Thoracic aorta (tissue), 2 donors: ENCODE measurements around the gene PCDHA1. TPM values are rescaled to one million over a fixed set of nuclear protein-coding genes. Genes with fewer than 3 reads are reported as not detected.
A peak's percentile ranks its signal among the peaks of the same experiment; 100 is the strongest.

ENCODE experiments used
- ATAC-seq: fragments of 150-250 bp; one replicate; pipeline ENCODE4 v1.8.0; 2017; ENCODE audit warnings: low read depth; ENCODE audit not compliant: insufficient number of reproducible peaks, low FRiP score
- DNase-seq: peaks from one replicate; pipeline ENCODE4 v3.0.0-alpha.2; 2020; ENCODE audit warnings: low spot score
- H3K27ac ChIP-seq, 2 donors: fragments of 200-600 bp; sonication (generic); 1 replicate in 1 of 2; 2 replicates in 1 of 2; pipeline ENCODE4 v1.5.1; 2016; ENCODE audit warnings: mild to moderate bottlenecking in 2 of 2, moderate library complexity in 2 of 2
- H3K27me3 ChIP-seq: fragments of 200-600 bp; sonication (generic); replicated peaks from 2 replicates; pipeline ENCODE4 v1.6.0; 2016; ENCODE audit warnings: mild to moderate bottlenecking; ENCODE audit not compliant: insufficient read depth
- H3K36me3 ChIP-seq: fragments of 200-600 bp; sonication (generic); one replicate; pipeline ENCODE4 v1.5.1; 2016
- H3K4me1 ChIP-seq, 2 donors: fragments of 200-600 bp; sonication (generic); 1 replicate in 1 of 2; 2 replicates in 1 of 2; pipeline versions ENCODE4 v1.5.1 to v1.6.0; 2016; ENCODE audit warnings: low read depth in 2 of 2, mild to moderate bottlenecking in 1 of 2; ENCODE audit not compliant: control insufficient read depth in 1 of 2
- H3K4me3 ChIP-seq: fragments of 200-600 bp; sonication (generic); 2 replicates; pipeline ENCODE4 v1.5.1; 2016; ENCODE audit warnings: mild to moderate bottlenecking
- H3K9me3 ChIP-seq: fragments of 200-600 bp; sonication (generic); 2 replicates; pipeline ENCODE4 v1.5.1; 2016
- total RNA-seq, 2 donors: library from RNA; depleted of rRNA; stranded (reverse); fragments of >200 nt; gene quantifications; one replicate each; pipeline versions ENCODE4 v1.1.0 to v1.2.3, GENCODE V29; 2016
- TF ChIP-seq, protein P1 (sequence below): fragments of 200-600 bp; sonication (generic); IDR thresholded peaks from one replicate; pipeline ENCODE4 v1.5.1; 2019; ENCODE audit warnings: antibody characterized with exemption

Gene PCDHA1
- total RNA-seq, 2 donors from 2014 or later: not detected

DNA sequence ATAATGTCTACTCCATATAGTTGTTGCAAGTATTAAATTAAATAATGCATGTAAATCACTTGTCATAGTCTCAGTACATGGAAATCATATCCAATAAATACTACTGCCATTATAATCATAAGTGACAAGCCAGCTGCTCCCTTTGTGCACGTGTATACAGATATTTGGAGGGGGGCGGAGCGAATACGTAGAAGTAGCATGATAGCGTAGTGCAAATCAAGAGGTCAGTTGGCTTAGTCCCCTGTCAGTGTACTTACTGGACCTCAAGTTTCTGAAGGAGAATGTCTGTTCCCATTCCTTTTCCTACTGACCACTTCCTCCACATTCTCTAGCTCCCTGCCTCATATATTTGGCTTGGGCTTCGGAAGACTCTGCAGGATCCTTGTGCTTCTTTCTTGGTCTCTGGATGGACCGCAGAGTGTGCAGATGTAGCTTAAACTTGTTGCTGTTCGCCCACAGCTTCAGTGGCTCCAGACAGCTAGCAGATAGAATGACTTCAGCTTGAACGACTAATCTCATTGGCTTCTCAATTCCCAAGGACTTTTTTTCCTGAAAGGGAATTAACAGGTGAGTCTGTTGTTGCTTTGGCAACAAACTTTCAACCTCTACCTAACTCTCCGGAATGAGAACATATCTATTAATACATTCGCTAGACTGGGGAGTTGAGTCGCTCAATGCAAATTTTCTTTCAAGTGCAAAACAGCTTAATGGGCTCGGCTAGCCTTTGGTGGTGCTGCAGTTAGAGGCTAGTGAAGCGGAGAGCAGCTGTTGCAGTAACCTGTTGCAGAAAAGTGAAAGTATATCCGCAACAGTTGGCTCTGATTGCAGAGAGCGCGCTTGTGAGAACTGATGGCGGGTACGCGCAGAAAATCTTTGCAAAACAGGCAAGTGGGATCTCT, 264.9 kb downstream of the PCDHA1 start, which contains the start of gene PCDHB1:
Gene PCDHB1, plus strand, starts transcription at position 753 of the 899 bp plus-strand sequence. Its CDS starts 97 bp downstream, at position 850.
- Histone ChIP-seq H3K4me3 (peak within 1 kb of the TSS; percentile 68), H3K27me3 (no peaks in the 10 kb centered on the region), H3K4me1 (no peaks in the 10 kb centered on the region), H3K27ac (no peak within 1 kb of the TSS), H3K36me3 (no peaks in the 10 kb centered on the region), H3K9me3 (no peaks in the 10 kb centered on the region)
- TF ChIP-seq, protein P1, sequence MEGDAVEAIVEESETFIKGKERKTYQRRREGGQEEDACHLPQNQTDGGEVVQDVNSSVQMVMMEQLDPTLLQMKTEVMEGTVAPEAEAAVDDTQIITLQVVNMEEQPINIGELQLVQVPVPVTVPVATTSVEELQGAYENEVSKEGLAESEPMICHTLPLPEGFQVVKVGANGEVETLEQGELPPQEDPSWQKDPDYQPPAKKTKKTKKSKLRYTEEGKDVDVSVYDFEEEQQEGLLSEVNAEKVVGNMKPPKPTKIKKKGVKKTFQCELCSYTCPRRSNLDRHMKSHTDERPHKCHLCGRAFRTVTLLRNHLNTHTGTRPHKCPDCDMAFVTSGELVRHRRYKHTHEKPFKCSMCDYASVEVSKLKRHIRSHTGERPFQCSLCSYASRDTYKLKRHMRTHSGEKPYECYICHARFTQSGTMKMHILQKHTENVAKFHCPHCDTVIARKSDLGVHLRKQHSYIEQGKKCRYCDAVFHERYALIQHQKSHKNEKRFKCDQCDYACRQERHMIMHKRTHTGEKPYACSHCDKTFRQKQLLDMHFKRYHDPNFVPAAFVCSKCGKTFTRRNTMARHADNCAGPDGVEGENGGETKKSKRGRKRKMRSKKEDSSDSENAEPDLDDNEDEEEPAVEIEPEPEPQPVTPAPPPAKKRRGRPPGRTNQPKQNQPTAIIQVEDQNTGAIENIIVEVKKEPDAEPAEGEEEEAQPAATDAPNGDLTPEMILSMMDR: no peak
- DNase-seq (no peak), ATAC-seq (no peak)

DNA sequence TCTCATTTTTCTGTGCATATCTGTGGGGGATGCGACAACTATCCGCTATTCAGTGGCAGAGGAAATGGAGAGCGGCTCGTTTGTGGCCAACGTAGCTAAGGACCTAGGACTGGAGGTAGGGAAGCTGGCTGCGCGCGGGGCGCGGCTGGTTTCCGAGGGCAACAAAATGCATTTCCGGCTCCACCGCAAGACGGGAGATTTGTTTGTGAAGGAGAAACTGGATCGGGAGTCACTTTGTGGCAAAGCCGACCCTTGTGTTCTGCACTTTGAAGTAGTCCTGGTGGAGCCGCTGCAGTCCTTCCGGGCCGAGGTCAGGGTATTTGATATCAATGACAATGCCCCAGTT, 265.6 kb downstream of the PCDHA1 start:
- Histone ChIP-seq H3K9me3 (no peaks in the 10 kb centered on the region), H3K27me3 (no peaks in the 10 kb centered on the region), H3K4me1 (no peaks in the 10 kb centered on the region), H3K36me3 (no peaks in the 10 kb centered on the region), H3K27ac (no peak overlapping the region), H3K4me3 (peak overlapping the region; percentile 68)
- TF ChIP-seq, protein P1: no peak
- no peak for ATAC-seq
- no peak for DNase-seq

Other genes starting within 250 kb of the PCDHA1 start
- gene EIF4EBP3, start 238.5 kb upstream of the PCDHA1 start, total RNA-seq: 1 to 10 TPM in 1 of 2 donors, not detected in 1; 6.0 TPM
- gene SRA1, start 228.7 kb upstream of the PCDHA1 start, total RNA-seq: 10 to 100 TPM; 29.6 to 34.3 TPM
- gene APBB3, start 221.5 kb upstream of the PCDHA1 start, total RNA-seq: 10 to 100 TPM; 31.3 to 34.9 TPM
- 10 to 100 TPM; 21.7 to 40.2 TPM for gene SLC35A4, start 221.3 kb upstream of the PCDHA1 start, total RNA-seq
- gene CD14, start 153.0 kb upstream of the PCDHA1 start, total RNA-seq: 100 to 1,000 TPM in 1 of 2 donors, 10 to 100 TPM in 1; 96.6 to 235 TPM
- 10 to 100 TPM; 11.4 to 13.5 TPM for gene TMCO6, start 146.7 kb upstream of the PCDHA1 start, total RNA-seq
- 10 to 100 TPM; 19.9 to 26.4 TPM for gene NDUFA2, start 138.5 kb upstream of the PCDHA1 start, total RNA-seq
- gene IK, start 138.3 kb upstream of the PCDHA1 start, total RNA-seq: 100 to 1,000 TPM in 1 of 2 donors, 10 to 100 TPM in 1; 95.3 to 108 TPM
- 10 to 100 TPM; 24.6 to 26.1 TPM for gene WDR55, start 121.2 kb upstream of the PCDHA1 start, total RNA-seq
- 1 to 10 TPM in 1 of 2 donors, under 1 TPM in 1; 0.54 to 1.8 TPM for gene DND1, start 112.6 kb upstream of the PCDHA1 start, total RNA-seq
- gene HARS1, start 94.8 kb upstream of the PCDHA1 start, total RNA-seq: 10 to 100 TPM; 46.4 to 68.2 TPM
- gene HARS2, start 94.7 kb upstream of the PCDHA1 start, total RNA-seq: 10 to 100 TPM; 26.0 to 69.0 TPM
- 10 to 100 TPM; 32.0 to 50.4 TPM for gene ZMAT2, start 85.7 kb upstream of the PCDHA1 start, total RNA-seq
- under 1 TPM in 1 of 2 donors, not detected in 1; 0.85 TPM for gene PCDHA2, start 8.7 kb downstream of the PCDHA1 start, total RNA-seq
- gene PCDHA3, start 14.9 kb downstream of the PCDHA1 start, total RNA-seq: 1 to 10 TPM in 1 of 2 donors, under 1 TPM in 1; 0.68 to 2.0 TPM
- gene PCDHA4, start 20.9 kb downstream of the PCDHA1 start, total RNA-seq: under 1 TPM; 0.78 to 0.81 TPM
- under 1 TPM; 0.14 to 0.85 TPM for gene PCDHA5, start 35.5 kb downstream of the PCDHA1 start, total RNA-seq
- gene PCDHA6, start 41.8 kb downstream of the PCDHA1 start, total RNA-seq: 1 to 10 TPM in 1 of 2 donors, under 1 TPM in 1; 0.14 to 5.2 TPM
- gene PCDHA7, start 48.1 kb downstream of the PCDHA1 start, total RNA-seq: under 1 TPM; 0.42 to 0.54 TPM
- under 1 TPM in 1 of 2 donors, not detected in 1; 0.14 TPM for gene PCDHA8, start 55.0 kb downstream of the PCDHA1 start, total RNA-seq
- 1 to 10 TPM in 1 of 2 donors, under 1 TPM in 1; 0.35 to 1.1 TPM for gene PCDHA9, start 62.2 kb downstream of the PCDHA1 start, total RNA-seq
- under 1 TPM; 0.28 to 0.41 TPM for gene PCDHA10, start 69.8 kb downstream of the PCDHA1 start, total RNA-seq
- gene PCDHA11, start 82.8 kb downstream of the PCDHA1 start, total RNA-seq: under 1 TPM; 0.14 to 0.21 TPM
- gene PCDHA12, start 89.2 kb downstream of the PCDHA1 start, total RNA-seq: under 1 TPM; 0.21 to 0.68 TPM
- under 1 TPM; 0.54 to 0.56 TPM for gene PCDHA13, start 96.0 kb downstream of the PCDHA1 start, total RNA-seq
- gene PCDHAC1, start 140.2 kb downstream of the PCDHA1 start, total RNA-seq: 1 to 10 TPM in 1 of 2 donors, under 1 TPM in 1; 0.71 to 1.2 TPM
- gene PCDHAC2, start 180.3 kb downstream of the PCDHA1 start, total RNA-seq: under 1 TPM in 1 of 2 donors, not detected in 1; 0.71 TPM